Memory B cell (primary cell): Measurements from ENCODE around the gene FXYD6.

ENCODE experiments used
- ATAC-seq: fragments of 150-1000 bp; cut with Tn5 transposase; 2 replicates; pipeline ENCODE4 v1.10.0; 2021; ENCODE audit warnings: low read depth, mild to moderate bottlenecking, moderate library complexity
- DNase-seq, 2 donors: peaks; one replicate each; pipeline ENCODE4 v3.0.0; 2022; ENCODE audit warnings: low spot score in 2 of 2
- H3K27ac Mint-ChIP-seq: one replicate; pipeline ENCODE4 v1.8.0; 2022; ENCODE audit warnings: mild to moderate bottlenecking, moderate library complexity, mixed read lengths
- H3K27me3 Mint-ChIP-seq: one replicate; pipeline ENCODE4 v1.8.0; 2022; ENCODE audit warnings: mixed read lengths
- H3K36me3 Mint-ChIP-seq: one replicate; pipeline ENCODE4 v1.8.0; 2022; ENCODE audit warnings: mild to moderate bottlenecking, mixed read lengths
- H3K4me1 Mint-ChIP-seq: one replicate; pipeline ENCODE4 v1.8.0; 2022; ENCODE audit warnings: mixed read lengths
- H3K4me3 Mint-ChIP-seq: one replicate; pipeline ENCODE4 v1.8.0; 2022; ENCODE audit warnings: mild to moderate bottlenecking, moderate library complexity, mixed read lengths
- H3K9me3 Mint-ChIP-seq: one replicate; pipeline ENCODE4 v1.8.0; 2022; ENCODE audit warnings: mixed read lengths

Gene FXYD6

GRCh38 chr11:117834068-117834810, 42.2 kb downstream of the FXYD6 start:
- Mint-ChIP-seq H3K27ac (no peak overlapping the region), H3K4me1 (peaks cover 7% of the 10 kb centered on the region), H3K36me3 (no peaks in the 10 kb centered on the region), H3K9me3 (no peaks in the 10 kb centered on the region), H3K27me3 (peaks cover 26% of the 10 kb centered on the region), H3K4me3 (no peak overlapping the region)
- ATAC-seq = no peak
- no peak for DNase-seq

- ATAC-seq (no peak), DNase-seq (no peak)
- Mint-ChIP-seq H3K4me3 (no peak overlapping the region), H3K27me3 (peaks cover 26% of the 10 kb centered on the region), H3K27ac (no peak overlapping the region), H3K4me1 (peaks cover 9% of the 10 kb centered on the region), H3K36me3 (no peaks in the 10 kb centered on the region), H3K9me3 (no peaks in the 10 kb centered on the region)
Measured at GRCh38 chr11:117833401-117833891, 43.0 kb downstream of the FXYD6 start.

GRCh38 chr11:117832511-117832910, 43.9 kb downstream of the FXYD6 start:
- H3K4me3 Mint-ChIP-seq = no peak overlapping the region
- no peaks in the 10 kb centered on the region for H3K36me3 Mint-ChIP-seq
- peaks cover 24% of the 10 kb centered on the region for H3K27me3 Mint-ChIP-seq
- no peaks in the 10 kb centered on the region for H3K9me3 Mint-ChIP-seq
- ATAC-seq (no peak), DNase-seq (no peak)
- peaks cover 13% of the 10 kb centered on the region for H3K4me1 Mint-ChIP-seq
- no peak overlapping the region for H3K27ac Mint-ChIP-seq

GRCh38 chr11:117831661-117832415, 44.6 kb downstream of the FXYD6 start:
- Mint-ChIP-seq H3K4me1 (peaks cover 13% of the 10 kb centered on the region), H3K36me3 (no peaks in the 10 kb centered on the region), H3K27me3 (peaks cover 22% of the 10 kb centered on the region), H3K9me3 (no peaks in the 10 kb centered on the region), H3K4me3 (no peak overlapping the region), H3K27ac (no peak overlapping the region)
- no peak for DNase-seq
- no peak for ATAC-seq

- no peak for ATAC-seq
- Mint-ChIP-seq H3K36me3 (no peaks in the 10 kb centered on the region), H3K4me1 (peaks cover 13% of the 10 kb centered on the region), H3K27ac (no peak overlapping the region), H3K27me3 (peaks cover 17% of the 10 kb centered on the region), H3K9me3 (no peaks in the 10 kb centered on the region), H3K4me3 (no peak overlapping the region)
- no peak for DNase-seq
Measured at GRCh38 chr11:117830674-117831351, 45.6 kb downstream of the FXYD6 start.

GRCh38 chr11:117830072-117830471, 46.4 kb downstream of the FXYD6 start:
- no peak overlapping the region for H3K4me3 Mint-ChIP-seq
- H3K36me3 Mint-ChIP-seq = no peaks in the 10 kb centered on the region
- no peak for DNase-seq
- no peak overlapping the region for H3K27ac Mint-ChIP-seq
- H3K4me1 Mint-ChIP-seq = peaks cover 13% of the 10 kb centered on the region
- H3K9me3 Mint-ChIP-seq = no peaks in the 10 kb centered on the region
- H3K27me3 Mint-ChIP-seq = peaks cover 17% of the 10 kb centered on the region
- no peak for ATAC-seq

- H3K27ac Mint-ChIP-seq = no peak overlapping the region
- no peak for DNase-seq
- H3K4me1 Mint-ChIP-seq = peaks cover 9% of the 10 kb centered on the region
- ATAC-seq = no peak
- no peaks in the 10 kb centered on the region for H3K9me3 Mint-ChIP-seq
- H3K4me3 Mint-ChIP-seq = no peak overlapping the region
- peaks cover 15% of the 10 kb centered on the region for H3K27me3 Mint-ChIP-seq
- H3K36me3 Mint-ChIP-seq = no peaks in the 10 kb centered on the region
Measured at GRCh38 chr11:117829369-117829725, 47.1 kb downstream of the FXYD6 start.

GRCh38 chr11:117828611-117829368, 47.7 kb downstream of the FXYD6 start:
- ATAC-seq = peak; percentile 84
- no peaks in the 10 kb centered on the region for H3K36me3 Mint-ChIP-seq
- no peak overlapping the region for H3K4me3 Mint-ChIP-seq
- no peak for DNase-seq
- no peaks in the 10 kb centered on the region for H3K9me3 Mint-ChIP-seq
- H3K27ac Mint-ChIP-seq = no peak overlapping the region
- peaks cover 15% of the 10 kb centered on the region for H3K27me3 Mint-ChIP-seq
- H3K4me1 Mint-ChIP-seq = peaks cover 9% of the 10 kb centered on the region

GRCh38 chr11:117827521-117828511, 48.6 kb downstream of the FXYD6 start:
- ATAC-seq (peak; percentile 67), DNase-seq (no peak)
- Mint-ChIP-seq H3K27me3 (peaks cover 15% of the 10 kb centered on the region), H3K4me3 (no peak overlapping the region), H3K36me3 (no peaks in the 10 kb centered on the region), H3K9me3 (no peaks in the 10 kb centered on the region), H3K27ac (peak overlapping the region; percentile 24), H3K4me1 (peaks cover 9% of the 10 kb centered on the region)

- Mint-ChIP-seq H3K27me3 (peaks cover 13% of the 10 kb centered on the region), H3K4me1 (peaks cover 9% of the 10 kb centered on the region), H3K4me3 (no peak overlapping the region), H3K9me3 (no peaks in the 10 kb centered on the region), H3K36me3 (no peaks in the 10 kb centered on the region), H3K27ac (peak overlapping the region; percentile 7)
- DNase-seq = no peak
- no peak for ATAC-seq
Measured at GRCh38 chr11:117826832-117827231, 49.6 kb downstream of the FXYD6 start.

GRCh38 chr11:117826190-117826570, 50.3 kb downstream of the FXYD6 start:
- Mint-ChIP-seq H3K36me3 (no peaks in the 10 kb centered on the region), H3K27ac (no peak overlapping the region), H3K9me3 (no peaks in the 10 kb centered on the region), H3K4me1 (peaks cover 9% of the 10 kb centered on the region), H3K27me3 (peaks cover 15% of the 10 kb centered on the region), H3K4me3 (no peak overlapping the region)
- no peak for DNase-seq
- no peak for ATAC-seq

- H3K27me3 Mint-ChIP-seq = peaks cover 12% of the 10 kb centered on the region
- DNase-seq = no peak
- H3K36me3 Mint-ChIP-seq = no peaks in the 10 kb centered on the region
- peaks cover 6% of the 10 kb centered on the region for H3K4me1 Mint-ChIP-seq
- no peak overlapping the region for H3K27ac Mint-ChIP-seq
- no peaks in the 10 kb centered on the region for H3K9me3 Mint-ChIP-seq
- ATAC-seq = no peak
- H3K4me3 Mint-ChIP-seq = no peak overlapping the region
Measured at GRCh38 chr11:117825538-117826189, 50.8 kb downstream of the FXYD6 start.
